ENCODE measurements around the gene SUV39H1. TPM values are rescaled to one million over a fixed set of nuclear protein-coding genes. Genes with fewer than 3 reads are reported as not detected.

SUV39H1 gene
- total and polyA plus RNA-seq, 2 donors (not counting 1 experiment from before 2014, with no cell fraction given), result 6.7 to 9.5 TPM

DNA sequence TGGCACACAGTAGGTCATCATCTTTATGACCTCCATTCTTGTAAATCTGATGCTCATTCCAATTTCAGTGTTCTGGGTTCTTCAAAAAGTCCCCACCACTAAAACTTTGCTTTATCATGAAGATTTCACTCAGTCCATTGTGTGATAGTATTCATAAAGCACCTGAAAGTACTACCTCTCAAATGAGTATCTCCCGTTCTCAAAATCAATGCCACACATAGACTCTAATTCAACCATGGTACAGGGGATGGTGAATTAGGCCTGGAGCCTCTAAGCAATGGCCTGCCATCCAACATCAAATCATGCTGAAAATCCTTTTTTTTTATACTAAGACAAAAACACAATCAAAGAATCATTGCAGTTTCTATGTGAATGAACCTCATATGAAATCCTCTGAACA lies 32.4 kb upstream of the SUV39H1 start:
- no peak for DNase-seq
- intact Hi-C loops (cut with micrococcal nuclease), result no loop called here
- Histone ChIP-seq H3K9me3 (ENCODE audit: control extremely low read depth in 1 of 3, control insufficient read depth in 2 of 3, insufficient read depth in 1 of 3, low read length in 2 of 3) (no peaks in the 10 kb centered on the region), H3K27me3 (replicated peaks in 1 of 4; ENCODE audit: control extremely low read depth in 1 of 4, control insufficient read depth in 3 of 4, insufficient read depth in 4 of 4, low read length in 3 of 4) (no peaks in the 10 kb centered on the region), H3K4me1 (ENCODE audit: control insufficient read depth in 2 of 2, insufficient read depth in 2 of 2, low read length in 2 of 2) (no peaks in the 10 kb centered on the region), H2AFZ (ENCODE audit: insufficient read depth, low read depth, low read length, poor library complexity, severe bottlenecking) (no peak overlapping the region), H3K4me3 (ENCODE audit: control extremely low read depth in 1 of 5, extremely low read depth in 1 of 5, insufficient read depth in 1 of 5, low read depth in 2 of 5, low read length in 4 of 5) (no peak overlapping the region), H3K79me2 (ENCODE audit: control insufficient read depth, insufficient read depth, low read length) (no peaks in the 10 kb centered on the region), H4K20me1 (ENCODE audit: control insufficient read depth, insufficient read depth, low read length, poor library complexity, severe bottlenecking) (no peaks in the 10 kb centered on the region), H3K4me2 (replicated peaks; ENCODE audit: low read depth, low read length, poor library complexity, severe bottlenecking) (no peak overlapping the region), H3K27ac (ENCODE audit: low read length in 2 of 2) (no peak overlapping the region), H3K36me3 (replicated peaks in 1 of 2; ENCODE audit: control extremely low read depth in 1 of 2, control insufficient read depth in 1 of 2, extremely low read depth in 1 of 2, insufficient read depth in 2 of 2, low read length in 1 of 2) (no peaks in the 10 kb centered on the region), H3K9ac (ENCODE audit: low read length) (no peak overlapping the region)
- ChIA-PET CTCF (interaction anchor here (1.2 kb wide), 1 partner anchor 16 kb away, joined by 5 read pairs; no protein-coding TSS in a partner anchor), POLR2A (interaction anchor here (0.5 kb wide), 1 partner anchor 302 kb away, joined by 3 read pairs; no protein-coding TSS in a partner anchor)
- no peak for TF ChIP-seq EZH2 (IDR thresholded peaks at IDR 0.05; ENCODE audit: borderline replicate concordance, insufficient read depth, low read depth, low read length, poor library complexity, severe bottlenecking)
- TF ChIP-seq, protein P1, sequence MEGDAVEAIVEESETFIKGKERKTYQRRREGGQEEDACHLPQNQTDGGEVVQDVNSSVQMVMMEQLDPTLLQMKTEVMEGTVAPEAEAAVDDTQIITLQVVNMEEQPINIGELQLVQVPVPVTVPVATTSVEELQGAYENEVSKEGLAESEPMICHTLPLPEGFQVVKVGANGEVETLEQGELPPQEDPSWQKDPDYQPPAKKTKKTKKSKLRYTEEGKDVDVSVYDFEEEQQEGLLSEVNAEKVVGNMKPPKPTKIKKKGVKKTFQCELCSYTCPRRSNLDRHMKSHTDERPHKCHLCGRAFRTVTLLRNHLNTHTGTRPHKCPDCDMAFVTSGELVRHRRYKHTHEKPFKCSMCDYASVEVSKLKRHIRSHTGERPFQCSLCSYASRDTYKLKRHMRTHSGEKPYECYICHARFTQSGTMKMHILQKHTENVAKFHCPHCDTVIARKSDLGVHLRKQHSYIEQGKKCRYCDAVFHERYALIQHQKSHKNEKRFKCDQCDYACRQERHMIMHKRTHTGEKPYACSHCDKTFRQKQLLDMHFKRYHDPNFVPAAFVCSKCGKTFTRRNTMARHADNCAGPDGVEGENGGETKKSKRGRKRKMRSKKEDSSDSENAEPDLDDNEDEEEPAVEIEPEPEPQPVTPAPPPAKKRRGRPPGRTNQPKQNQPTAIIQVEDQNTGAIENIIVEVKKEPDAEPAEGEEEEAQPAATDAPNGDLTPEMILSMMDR (IDR thresholded peaks at IDR 0.05), result no peak
- ATAC-seq (ENCODE audit: low read depth), result no peak
- no peak overlapping the region for H3K4me3 Mint-ChIP-seq
- no CpG with 5 or more reads among the region's 1 CpG for WGBS (ENCODE audit: insufficient coverage)
- no peak overlapping the region for H3K27ac Mint-ChIP-seq
- no peaks in the 10 kb centered on the region for H3K27me3 Mint-ChIP-seq
- no peaks in the 10 kb centered on the region for H3K9me3 Mint-ChIP-seq (ENCODE audit: insufficient read depth)
- no peaks in the 10 kb centered on the region for H3K4me1 Mint-ChIP-seq

DNA sequence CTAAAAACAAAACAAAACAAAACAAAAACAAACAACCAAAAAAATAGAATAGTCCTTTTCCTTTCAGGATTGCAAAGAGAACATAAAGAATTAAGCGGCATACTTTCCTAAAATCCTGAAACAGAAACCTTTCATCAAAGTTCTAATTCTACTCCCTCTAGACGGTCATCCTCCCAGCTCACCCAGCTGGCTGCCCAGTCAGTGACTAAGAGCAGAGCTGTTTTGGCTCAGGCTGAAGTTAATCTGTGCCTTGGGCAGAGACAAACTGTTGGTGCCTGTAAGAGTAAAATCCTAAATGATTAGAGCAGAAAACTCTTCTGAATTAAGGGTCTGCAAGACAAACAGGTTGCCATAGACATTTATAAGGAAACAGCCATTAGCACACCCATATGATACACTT lies 30.5 kb upstream of the SUV39H1 start:
- no peak overlapping the region for H3K27ac Mint-ChIP-seq
- no peak overlapping the region for H2AFZ ChIP-seq (ENCODE audit: insufficient read depth, low read depth, low read length, poor library complexity, severe bottlenecking)

More for the DNA sequence above, 30.5 kb upstream of the SUV39H1 start:
- no CpG with 5 or more reads among the region's 2 CpGs for WGBS (ENCODE audit: insufficient coverage)
- no peak for TF ChIP-seq EZH2 (IDR thresholded peaks at IDR 0.05; ENCODE audit: borderline replicate concordance, insufficient read depth, low read depth, low read length, poor library complexity, severe bottlenecking)
- TF ChIP-seq, protein P1 (IDR thresholded peaks at IDR 0.05), result no peak
- H3K4me1 Mint-ChIP-seq, result no peaks in the 10 kb centered on the region
- DNase-seq (no peak), ATAC-seq (ENCODE audit: low read depth) (no peak)
- H3K36me3 ChIP-seq (replicated peaks in 1 of 2; ENCODE audit: control extremely low read depth in 1 of 2, control insufficient read depth in 1 of 2, extremely low read depth in 1 of 2, insufficient read depth in 2 of 2, low read length in 1 of 2), result no peaks in the 10 kb centered on the region
- ChIA-PET CTCF (no interaction called here), POLR2A (no interaction called here)
- no peaks in the 10 kb centered on the region for H3K9me3 ChIP-seq (ENCODE audit: control extremely low read depth in 1 of 3, control insufficient read depth in 2 of 3, insufficient read depth in 1 of 3, low read length in 2 of 3)
- no peak overlapping the region for H3K4me3 Mint-ChIP-seq
- no peaks in the 10 kb centered on the region for H3K9me3 Mint-ChIP-seq (ENCODE audit: insufficient read depth)
- no peaks in the 10 kb centered on the region for H3K79me2 ChIP-seq (ENCODE audit: control insufficient read depth, insufficient read depth, low read length)
- H4K20me1 ChIP-seq (ENCODE audit: control insufficient read depth, insufficient read depth, low read length, poor library complexity, severe bottlenecking), result no peaks in the 10 kb centered on the region
- no peak overlapping the region for H3K27ac ChIP-seq (ENCODE audit: low read length in 2 of 2)
- H3K4me1 ChIP-seq (ENCODE audit: control insufficient read depth in 2 of 2, insufficient read depth in 2 of 2, low read length in 2 of 2), result no peaks in the 10 kb centered on the region
- no peak overlapping the region for H3K4me2 ChIP-seq (replicated peaks; ENCODE audit: low read depth, low read length, poor library complexity, severe bottlenecking)
- no peak overlapping the region for H3K9ac ChIP-seq (ENCODE audit: low read length)
- H3K27me3 Mint-ChIP-seq, result no peaks in the 10 kb centered on the region
- H3K4me3 ChIP-seq (ENCODE audit: control extremely low read depth in 1 of 5, extremely low read depth in 1 of 5, insufficient read depth in 1 of 5, low read depth in 2 of 5, low read length in 4 of 5), result no peak overlapping the region
- intact Hi-C loops (cut with micrococcal nuclease), result no loop called here
- H3K27me3 ChIP-seq (replicated peaks in 1 of 4; ENCODE audit: control extremely low read depth in 1 of 4, control insufficient read depth in 3 of 4, insufficient read depth in 4 of 4, low read length in 3 of 4), result no peaks in the 10 kb centered on the region
